Activated CD8-positive, alpha-beta T cell treated with anti-CD3 and anti-CD28 coated beads for 36 hours (primary cell): Measurements from ENCODE around the gene RHEB. TPM values are rescaled to one million over a fixed set of nuclear protein-coding genes. Genes with fewer than 3 reads are reported as not detected.

ENCODE experiments used
- ATAC-seq: fragments of 200-7000 bp; cut with Tn5 transposase; one replicate; pipeline ENCODE4 v1.10.0; 2021; ENCODE audit warnings: mild to moderate bottlenecking, moderate library complexity
- CTCF ChIA-PET: fragments of 350-600 bp; sonication (Branson Sonifier 250); formaldehyde crosslinking; loops from one replicate; lab custom pipeline; 2021; ENCODE audit warnings: antibody characterized with exemption; lab: Charles Lee
- POLR2A ChIA-PET: fragments of 350-600 bp; sonication (Branson Sonifier 250); formaldehyde crosslinking; loops from one replicate; lab custom pipeline; 2021; ENCODE audit warnings: antibody characterized with exemption; lab: Charles Lee
- DNase-seq: peaks from one replicate; pipeline ENCODE4 v3.0.0-alpha.2; 2020
- H3K27ac Mint-ChIP-seq: one replicate; pipeline ENCODE4 v1.8.0; 2021; ENCODE audit warnings: mild to moderate bottlenecking, mixed read lengths
- H3K27me3 Mint-ChIP-seq: one replicate; pipeline ENCODE4 v1.8.0; 2021; ENCODE audit warnings: mixed read lengths
- H3K36me3 Mint-ChIP-seq: one replicate; pipeline ENCODE4 v1.8.0; 2021; ENCODE audit warnings: low read depth, mixed read lengths
- H3K4me1 Mint-ChIP-seq: one replicate; pipeline ENCODE4 v1.8.0; 2021; ENCODE audit warnings: low read depth, mixed read lengths
- H3K4me3 Mint-ChIP-seq: one replicate; pipeline ENCODE4 v1.8.0; 2021; ENCODE audit warnings: mild to moderate bottlenecking, moderate library complexity, mixed read lengths
- H3K9me3 Mint-ChIP-seq: one replicate; pipeline ENCODE4 v1.8.0; 2021; ENCODE audit warnings: mixed read lengths
- CTCF ChIP-seq: fragments of 200-600 bp; IDR thresholded peaks from one replicate; pipeline ENCODE4 v1.8.0; 2022; ENCODE audit warnings: antibody characterized with exemption, mild to moderate bottlenecking
- intact Hi-C: fragments of 100-400 bp; cut with micrococcal nuclease; formaldehyde crosslinking; loops from one replicate; pipeline ENCODE4 v1.10.0; 2022
- total RNA-seq, 2 experiments: library from RNA; stranded (reverse); gene quantifications; one replicate each; pipeline ENCODE4 v1.2.3, GENCODE V29; 2021

Gene RHEB
- total RNA-seq, 2 experiments from 2014 or later = 42.0 to 42.6 TPM

- no peak for TF ChIP-seq CTCF
- H3K4me3 Mint-ChIP-seq = no peak overlapping the region
- H3K27me3 Mint-ChIP-seq = no peaks in the 10 kb centered on the region
- DNase-seq = no peak
- peaks cover 19% of the 10 kb centered on the region for H3K4me1 Mint-ChIP-seq
- intact Hi-C loops = no loop called here
- H3K36me3 Mint-ChIP-seq = peaks cover 30% of the 10 kb centered on the region
- H3K27ac Mint-ChIP-seq = no peak overlapping the region
- ChIA-PET CTCF (interaction anchor here (1.3 to 1.9 kb wide), 2 partner anchors 13 to 305 kb away, joined by 3 to 5 read pairs; no protein-coding TSS in a partner anchor), POLR2A (no interaction called here)
- ATAC-seq = no peak
- no peaks in the 10 kb centered on the region for H3K9me3 Mint-ChIP-seq
Observed at GRCh38 chr7:151477867-151478266, 41.8 kb downstream of the RHEB start.

- ChIA-PET CTCF (interaction anchor here (1.2 kb wide), 1 partner anchor 24 kb away, joined by 4 read pairs; no protein-coding TSS in a partner anchor), POLR2A (interaction anchor here (1.0 kb wide), 1 partner anchor 45 kb away, joined by 3 read pairs; no protein-coding TSS in a partner anchor)
- H3K36me3 Mint-ChIP-seq = peaks cover 61% of the 10 kb centered on the region
- intact Hi-C loops = loop anchor here (5.0 kb wide), 1 partner anchor 44 kb away; the partner anchor contains the start of gene RHEB
- H3K4me1 Mint-ChIP-seq = peaks cover 45% of the 10 kb centered on the region
- no peak for ATAC-seq
- no peak for TF ChIP-seq CTCF
- H3K27ac Mint-ChIP-seq = peak overlapping the region; percentile 73
- DNase-seq = no peak
- H3K9me3 Mint-ChIP-seq = no peaks in the 10 kb centered on the region
- no peak overlapping the region for H3K4me3 Mint-ChIP-seq
- no peaks in the 10 kb centered on the region for H3K27me3 Mint-ChIP-seq
Observed at GRCh38 chr7:151472644-151473380, 46.9 kb downstream of the RHEB start.

DNA sequence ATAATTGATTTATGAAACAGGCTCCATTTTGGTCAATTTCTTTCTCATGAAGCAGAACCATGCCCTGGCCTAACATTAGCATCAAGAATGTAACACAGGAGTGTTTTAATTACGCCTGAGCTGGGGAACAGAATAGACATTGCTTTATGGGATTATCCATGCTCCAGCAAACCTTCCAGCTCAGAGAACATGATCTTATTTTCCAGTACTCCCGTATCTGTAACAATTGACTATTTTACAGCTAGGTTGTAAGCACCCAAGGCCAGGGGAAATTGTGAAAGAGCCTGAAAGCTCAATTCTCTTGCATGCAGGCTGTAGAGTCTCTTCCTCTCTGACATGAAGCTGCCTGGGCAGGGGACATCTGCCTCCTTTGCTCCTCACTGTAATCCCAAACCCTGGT lies 49.0 kb downstream of the RHEB start:
- Mint-ChIP-seq H3K4me3 (no peak overlapping the region), H3K9me3 (no peaks in the 10 kb centered on the region), H3K27me3 (no peaks in the 10 kb centered on the region), H3K36me3 (peaks cover 72% of the 10 kb centered on the region), H3K27ac (no peak overlapping the region), H3K4me1 (peaks cover 44% of the 10 kb centered on the region)
- ChIA-PET CTCF (interaction anchor here (1.0 to 2.8 kb wide), 3 partner anchors 22 to 102 kb away, joined by 3 to 18 read pairs (median 4); no protein-coding TSS in a partner anchor), POLR2A (no interaction called here)
- intact Hi-C loops = loop anchor here (5.0 kb wide), 1 partner anchor 47 kb away; the partner anchor contains the start of gene RHEB
- ATAC-seq (no peak), DNase-seq (no peak)
- TF ChIP-seq CTCF = no peak

DNA sequence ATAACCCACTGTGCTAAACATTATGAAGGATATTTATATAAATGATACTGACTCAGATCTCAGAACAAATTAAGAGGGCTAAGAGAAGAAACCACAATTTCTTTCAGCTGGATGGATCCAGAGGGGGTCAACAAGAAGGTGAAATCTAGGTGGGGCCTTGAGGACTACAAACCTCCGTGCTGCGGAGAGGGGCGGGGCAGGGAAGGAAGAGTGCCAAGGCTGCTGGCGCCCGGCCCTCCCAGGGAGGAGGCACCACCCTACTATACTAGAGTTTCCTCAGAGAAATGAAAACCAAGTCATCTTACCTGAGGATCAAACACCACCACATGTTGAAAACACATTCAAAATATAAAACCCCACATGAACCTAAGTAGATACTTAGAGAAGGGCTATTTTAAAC lies 50.4 kb downstream of the RHEB start:
- POLR2A ChIA-PET = no interaction called here
- Mint-ChIP-seq H3K4me1 (peaks cover 44% of the 10 kb centered on the region), H3K27ac (no peak overlapping the region), H3K36me3 (peaks cover 83% of the 10 kb centered on the region), H3K27me3 (no peaks in the 10 kb centered on the region), H3K9me3 (no peaks in the 10 kb centered on the region), H3K4me3 (no peak overlapping the region)
- CTCF ChIA-PET = interaction anchor here (2.8 kb wide), 1 partner anchor 20 kb away, joined by 18 read pairs; no protein-coding TSS in a partner anchor
- ATAC-seq (no peak), DNase-seq (no peak)
- TF ChIP-seq CTCF = no peak
- intact Hi-C loops = no loop called here
